HG02885 (cell line): ENCODE results near the gene NOTUM.
A peak's percentile ranks its signal among the peaks of the same experiment; 100 is the strongest.

Source experiments
- ATAC-seq: cut with Tn5 transposase; IDR thresholded peaks from one replicate; pipeline ENCODE4 v1.9.1; 2021; ENCODE audit warnings: mild to moderate bottlenecking; ENCODE audit not compliant: unreplicated experiment, poor library complexity

NOTUM gene

DNA sequence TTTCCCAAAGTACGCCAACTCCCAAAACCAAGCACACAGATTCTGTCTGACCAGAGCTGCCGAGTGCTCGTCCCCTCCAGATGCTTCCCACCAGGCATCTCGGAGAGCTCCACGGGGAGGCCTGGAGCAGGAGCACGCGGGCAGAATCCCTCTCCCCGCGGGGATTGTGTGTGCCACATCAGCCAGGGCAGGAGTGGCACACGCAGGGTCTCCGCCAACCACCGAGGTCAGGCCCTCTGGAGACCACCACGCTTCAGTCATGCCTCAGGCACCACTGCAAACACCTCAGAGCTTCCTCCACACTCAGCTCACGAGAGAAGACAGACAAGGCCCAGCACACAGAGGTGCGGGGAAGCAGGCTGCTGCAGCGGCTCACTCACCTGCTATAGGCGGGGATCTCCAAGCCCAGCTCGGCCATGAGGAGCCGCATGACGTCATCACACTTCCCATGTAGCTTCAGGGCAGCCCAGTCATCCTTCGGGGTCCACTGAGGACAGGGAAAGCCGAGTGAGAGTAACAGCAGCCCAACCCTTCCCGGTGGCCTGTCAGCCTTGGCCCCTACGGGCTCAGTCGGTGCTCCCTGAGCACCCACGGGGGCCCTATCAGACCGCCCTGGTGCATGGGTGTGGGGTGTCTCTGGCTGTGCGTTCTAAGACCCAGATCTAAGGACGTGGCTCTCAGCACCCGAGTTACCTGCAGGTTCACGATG, 47.4 kb downstream of the NOTUM start:
- ATAC-seq: no peak

DNA sequence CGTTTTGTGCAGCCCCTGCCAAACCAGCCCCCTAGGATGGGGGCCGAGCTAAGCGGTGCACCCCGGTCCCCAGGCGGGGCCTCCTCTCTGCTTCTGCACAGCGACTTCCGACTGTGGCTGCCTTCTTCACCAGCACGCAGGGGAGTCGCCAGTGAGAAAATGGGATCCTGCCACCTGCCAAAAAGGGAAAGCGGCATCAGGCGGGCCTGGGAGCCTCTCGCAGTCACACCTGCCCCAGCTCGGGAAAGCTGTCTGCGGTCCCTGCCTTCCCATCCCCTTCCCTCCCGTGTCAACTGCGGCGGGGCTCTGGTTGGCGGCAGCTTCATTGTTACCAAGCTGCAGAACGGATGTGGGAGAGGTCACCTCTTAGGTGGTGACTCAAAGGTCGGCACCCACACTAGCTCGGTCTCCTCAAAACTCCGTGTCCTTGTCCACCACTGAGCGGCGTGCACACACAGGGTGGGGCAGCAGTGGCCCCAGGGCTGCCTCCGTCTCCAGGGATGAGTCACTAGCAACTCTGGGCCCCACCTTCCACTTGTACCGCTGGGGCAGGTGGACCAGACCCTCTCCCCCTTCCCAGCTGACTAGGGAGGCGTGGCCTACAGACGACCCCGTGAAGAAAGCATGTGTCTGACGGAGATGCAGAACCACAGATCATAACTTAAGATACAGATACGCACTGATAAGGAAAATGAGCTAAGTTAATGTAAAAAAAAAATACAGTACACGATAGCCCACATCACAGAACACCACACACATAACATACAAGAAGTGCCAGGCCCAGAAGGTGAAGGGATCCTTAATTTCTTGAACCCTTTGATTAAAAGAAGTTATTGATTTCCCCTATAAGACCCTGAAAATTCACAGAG, 48.3 kb downstream of the NOTUM start:
- ATAC-seq: no peak

DNA sequence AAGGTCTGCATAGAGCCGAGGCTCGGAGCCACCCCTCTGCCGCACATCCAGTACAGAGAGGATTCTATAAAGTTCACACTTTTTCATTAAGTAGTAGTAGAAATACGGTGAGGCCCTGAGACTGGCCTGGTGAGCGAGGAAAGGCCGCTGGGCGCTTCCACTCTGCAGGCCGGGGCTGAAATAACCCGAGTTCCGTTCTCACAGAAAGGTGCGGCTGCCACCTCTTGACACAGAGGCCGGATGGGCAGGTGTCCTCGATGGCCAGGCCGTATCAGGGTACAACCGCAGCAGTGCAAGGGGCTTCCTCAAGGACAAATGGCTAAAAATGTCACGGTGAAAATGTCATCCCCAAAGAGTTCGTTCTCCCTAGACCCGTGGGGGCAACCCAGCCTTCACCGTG, 49.0 kb downstream of the NOTUM start:
- ATAC-seq: no peak

DNA sequence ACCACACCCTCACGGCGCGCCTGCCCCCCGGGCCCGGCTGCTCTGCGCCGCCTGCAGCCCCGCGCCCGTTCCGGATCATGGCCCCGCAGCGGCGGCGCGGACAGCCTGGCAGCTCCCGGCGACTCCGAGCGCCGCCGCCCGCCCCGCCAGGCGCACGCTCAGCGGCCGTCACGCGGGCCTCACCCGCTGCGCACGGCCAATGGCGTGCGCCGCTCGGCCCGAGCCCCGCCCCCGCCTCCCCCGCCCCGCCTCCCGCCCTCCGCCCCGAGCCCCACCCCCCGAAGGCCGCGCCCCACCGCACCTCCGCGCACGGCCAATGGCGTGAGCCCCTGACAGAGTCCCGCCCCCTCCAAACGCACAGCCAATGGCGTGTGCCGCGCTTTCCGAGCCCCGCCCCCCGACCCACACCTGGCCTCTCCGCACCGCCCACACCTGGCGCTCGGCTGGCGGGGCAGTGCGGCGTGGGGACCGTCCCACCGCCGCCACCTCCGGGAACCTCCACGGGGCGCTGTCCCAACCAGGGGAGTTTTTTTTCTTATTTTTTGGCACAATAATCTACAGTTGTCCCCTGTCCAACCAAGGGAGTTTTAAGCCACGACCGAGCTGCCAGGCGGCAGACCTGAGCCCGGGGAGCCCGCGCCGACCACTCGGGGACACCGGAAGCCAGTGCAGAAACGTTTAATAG, 49.6 kb downstream of the NOTUM start, which contains the start of gene PCYT2:
PCYT2 (minus strand) TSS at position 123 of the 685 bp plus-strand sequence; CDS start at position 79, 44 bp downstream.
- ATAC-seq: peak; percentile 80

DNA sequence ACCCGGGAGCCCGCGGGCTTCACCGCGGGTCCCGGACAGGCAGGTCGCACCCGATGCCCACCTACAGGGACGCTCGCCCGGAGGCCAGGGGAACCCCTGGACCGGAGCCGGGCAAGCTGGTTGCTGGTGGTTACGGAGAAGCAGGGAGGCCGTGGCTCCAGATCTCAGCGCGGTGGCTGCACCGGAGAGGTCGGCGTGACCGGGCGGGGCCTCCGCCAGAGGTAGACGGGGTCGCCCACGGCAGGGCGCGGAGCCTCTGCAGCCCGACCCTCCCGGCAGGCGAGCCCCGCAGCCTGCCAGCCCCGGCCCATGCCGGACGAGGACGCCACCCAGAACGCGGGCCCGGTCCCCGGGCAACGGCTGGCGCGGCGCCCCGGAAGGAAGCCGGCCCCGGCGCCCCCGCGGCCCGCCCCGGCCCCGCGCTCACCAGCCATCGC, 50.1 kb downstream of the NOTUM start:
- peak; percentile 41 for ATAC-seq

DNA sequence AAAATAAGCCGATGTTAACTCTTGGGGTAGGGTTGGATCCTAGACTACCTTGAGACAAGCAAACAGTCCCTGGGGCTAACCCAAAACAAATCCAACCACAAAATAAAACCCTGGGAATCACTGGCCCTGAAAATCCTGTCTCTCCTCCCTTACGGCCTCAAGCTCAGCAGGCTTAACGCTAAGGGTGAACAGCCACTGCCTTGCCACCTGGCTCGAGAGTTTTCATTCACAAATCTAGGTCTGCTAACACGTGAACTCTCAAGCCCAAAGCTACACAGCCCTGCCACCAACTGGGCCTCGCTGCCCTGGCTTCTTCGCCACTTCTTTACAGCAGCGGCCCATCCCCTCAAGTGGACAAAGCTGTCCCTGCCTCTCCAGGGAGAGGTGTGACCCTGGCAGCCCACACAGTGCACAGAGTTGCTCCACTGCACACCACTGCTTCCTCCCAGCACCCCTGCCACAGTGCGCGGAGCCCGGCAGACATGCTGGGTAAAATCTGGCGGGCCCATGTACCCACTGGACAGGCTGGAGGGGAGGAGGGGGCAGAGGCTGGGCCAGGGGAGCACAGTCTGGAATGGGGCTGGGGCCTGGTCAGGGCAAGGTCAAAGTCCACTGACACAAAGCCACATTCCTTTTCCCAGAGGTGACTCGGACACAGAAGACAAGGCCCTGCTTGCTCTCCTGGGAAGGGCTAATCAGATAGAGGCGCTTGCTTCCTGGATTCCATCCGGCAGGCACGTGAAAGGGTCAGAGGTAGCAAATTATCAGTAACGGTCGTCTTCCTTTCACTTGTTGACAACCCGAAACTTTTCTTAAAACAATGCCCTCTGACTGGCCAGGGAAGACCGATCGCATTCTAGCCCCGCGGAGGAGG, 50.8 kb downstream of the NOTUM start:
- no peak for ATAC-seq

DNA sequence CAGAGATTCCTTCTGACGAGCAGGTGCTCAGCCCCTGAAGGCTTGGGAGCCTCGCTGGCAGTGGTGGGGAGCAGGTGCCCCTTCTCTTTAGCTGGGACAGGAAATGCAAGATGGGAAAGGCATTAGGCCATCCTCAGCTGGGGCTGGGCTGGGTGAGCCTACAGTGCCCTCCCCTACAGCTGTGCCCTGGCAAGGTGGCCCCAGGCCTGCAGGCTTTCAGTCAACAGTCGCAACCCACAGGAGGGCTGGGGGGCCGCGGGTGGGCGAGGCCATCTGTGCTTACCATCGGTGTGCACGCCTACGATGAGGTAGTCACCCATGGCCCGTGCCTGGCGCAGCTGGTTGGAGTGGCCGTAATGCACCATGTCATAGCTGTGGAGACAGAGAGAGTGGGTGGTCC, 51.8 kb downstream of the NOTUM start:
- no peak for ATAC-seq

DNA sequence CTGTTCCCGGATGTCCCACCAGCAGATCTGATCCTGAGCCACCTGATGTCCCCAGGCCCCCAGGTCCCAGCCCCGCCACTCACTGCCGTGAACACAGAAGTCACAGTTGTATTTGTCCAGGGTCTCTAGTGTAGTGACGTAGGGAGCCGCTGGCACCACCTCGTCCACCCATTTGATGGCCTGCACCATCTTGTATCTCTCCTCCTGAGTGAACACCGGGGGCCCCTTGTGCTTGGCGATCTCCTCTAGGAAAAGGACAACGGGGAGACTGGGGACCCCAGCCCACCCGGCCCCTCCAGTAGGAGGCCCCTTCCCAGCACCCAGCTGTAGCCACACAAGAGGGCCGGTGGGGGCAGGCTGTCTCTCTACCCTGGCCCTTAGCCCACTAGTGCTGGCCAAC, 52.2 kb downstream of the NOTUM start:
- no peak for ATAC-seq

DNA sequence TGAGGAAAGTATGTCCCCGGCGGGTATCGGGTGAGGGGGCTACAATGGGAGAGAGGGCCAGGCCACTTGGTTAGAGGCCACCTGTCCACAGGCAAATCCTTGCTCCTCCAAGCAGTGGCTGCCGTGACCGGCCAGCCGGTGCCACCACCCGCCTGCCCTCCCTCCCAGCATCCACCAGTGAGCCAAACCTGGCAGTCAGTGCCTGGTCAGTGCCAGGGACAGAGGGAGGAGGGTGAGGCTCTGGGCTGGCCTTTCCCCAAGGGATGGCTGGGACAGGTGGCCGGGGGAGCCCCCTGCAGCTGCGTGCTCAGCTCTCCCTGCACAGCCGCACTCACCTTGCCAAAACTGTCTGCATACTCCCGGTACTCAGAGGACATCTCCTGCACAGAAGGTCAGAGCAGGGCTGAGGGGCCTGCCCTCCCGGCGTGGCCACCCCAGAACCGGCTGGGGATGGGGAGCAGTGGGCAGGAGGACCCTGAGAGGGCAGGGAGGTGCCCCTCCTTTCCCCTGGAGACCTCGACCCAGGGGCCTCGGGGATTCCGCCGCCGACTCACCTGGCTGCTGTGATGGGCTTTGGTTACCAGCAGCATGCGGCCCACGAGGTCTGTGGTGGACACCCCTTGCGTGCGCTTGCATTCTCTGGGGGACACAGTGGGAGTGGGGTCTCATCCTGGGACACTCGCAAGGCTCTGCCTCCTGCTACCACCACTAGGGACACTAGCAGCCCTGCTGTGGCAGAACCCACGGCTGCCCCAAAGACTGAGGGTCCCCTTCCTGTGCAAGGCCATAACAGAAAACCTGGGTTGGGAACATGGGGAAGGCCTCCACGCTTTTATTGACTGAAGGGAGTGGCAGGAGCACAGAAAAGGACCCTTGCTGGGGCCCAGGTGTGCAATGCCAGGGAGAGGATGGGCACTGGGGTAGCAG, 53.5 kb downstream of the NOTUM start:
- no peak for ATAC-seq

DNA sequence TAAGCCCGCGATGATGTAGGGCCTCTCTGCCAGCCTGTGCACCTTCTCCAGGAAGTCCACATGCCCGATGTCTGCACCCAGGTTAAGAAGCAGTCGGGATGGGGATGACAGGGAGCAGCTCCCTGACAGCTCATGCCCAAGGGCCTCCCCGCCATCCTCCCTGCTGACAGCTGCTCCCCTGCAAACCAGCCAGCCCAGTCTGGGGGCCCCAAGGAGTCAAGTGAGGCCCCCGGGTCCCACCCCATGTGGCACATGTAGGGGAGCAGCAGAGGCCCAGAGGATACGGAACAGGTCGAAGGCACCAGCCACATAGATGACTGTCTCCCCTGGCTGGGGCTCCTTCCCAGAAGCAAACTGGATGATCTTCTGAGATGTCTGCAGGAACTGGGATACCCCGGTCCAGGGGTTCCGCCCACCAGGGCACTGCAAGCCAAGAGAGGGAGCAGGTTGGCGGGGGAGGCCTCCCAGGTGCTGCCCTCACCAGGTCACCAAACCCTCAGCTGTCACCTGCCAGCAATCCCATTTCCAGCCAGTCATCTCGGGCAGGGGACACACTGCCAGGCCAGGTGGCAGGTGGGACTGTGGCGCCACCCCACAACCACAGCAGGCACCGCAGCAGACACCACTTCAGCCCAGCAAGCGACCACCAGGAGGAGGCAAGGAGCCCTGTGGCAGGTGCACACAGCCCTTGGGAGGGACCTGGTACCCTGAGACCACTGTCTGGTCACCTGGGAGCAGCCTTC, 54.3 kb downstream of the NOTUM start:
- no peak for ATAC-seq

DNA sequence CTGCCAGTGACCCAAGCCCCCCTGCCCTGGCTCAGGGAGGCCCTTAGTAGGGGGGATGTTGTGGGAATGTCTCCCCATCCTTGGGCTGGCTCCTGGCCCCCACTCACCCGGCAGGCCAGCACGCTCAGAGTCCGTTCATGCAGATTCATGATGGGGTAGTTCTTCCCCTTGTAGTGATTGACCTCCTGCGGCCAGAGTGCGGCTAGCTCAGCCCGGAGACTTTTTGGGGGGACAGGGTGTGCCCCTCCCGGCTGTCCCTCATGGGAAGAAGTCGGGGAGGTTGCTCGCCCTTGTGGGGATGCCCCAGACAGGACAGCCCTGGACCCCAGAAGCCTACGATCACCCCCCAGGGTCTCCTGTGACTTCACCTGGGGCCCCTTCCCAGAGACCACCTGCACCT, 55.0 kb downstream of the NOTUM start:
- no peak for ATAC-seq

DNA sequence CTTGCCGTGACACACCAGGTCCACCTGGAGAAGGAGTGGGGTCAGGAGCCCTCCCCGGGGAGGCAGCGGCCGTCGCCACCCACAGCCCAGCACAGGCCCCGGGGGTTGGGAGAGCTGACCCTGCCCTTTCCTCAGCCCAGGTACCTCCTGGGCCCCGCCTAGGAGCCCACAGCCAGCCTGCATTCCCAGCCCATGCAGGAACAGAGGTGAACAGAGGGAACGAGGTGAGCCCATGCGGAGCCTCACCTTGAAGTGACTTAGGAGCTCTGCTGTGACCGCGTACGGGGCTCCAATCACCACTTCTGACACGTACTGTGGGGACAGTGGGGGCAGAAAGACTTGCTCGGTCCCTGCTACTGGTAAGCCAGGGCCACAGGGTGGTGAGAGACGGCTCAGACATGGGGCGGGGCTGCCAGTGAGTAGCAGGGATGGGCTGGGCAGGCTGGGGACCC, 55.5 kb downstream of the NOTUM start:
- no peak for ATAC-seq

DNA sequence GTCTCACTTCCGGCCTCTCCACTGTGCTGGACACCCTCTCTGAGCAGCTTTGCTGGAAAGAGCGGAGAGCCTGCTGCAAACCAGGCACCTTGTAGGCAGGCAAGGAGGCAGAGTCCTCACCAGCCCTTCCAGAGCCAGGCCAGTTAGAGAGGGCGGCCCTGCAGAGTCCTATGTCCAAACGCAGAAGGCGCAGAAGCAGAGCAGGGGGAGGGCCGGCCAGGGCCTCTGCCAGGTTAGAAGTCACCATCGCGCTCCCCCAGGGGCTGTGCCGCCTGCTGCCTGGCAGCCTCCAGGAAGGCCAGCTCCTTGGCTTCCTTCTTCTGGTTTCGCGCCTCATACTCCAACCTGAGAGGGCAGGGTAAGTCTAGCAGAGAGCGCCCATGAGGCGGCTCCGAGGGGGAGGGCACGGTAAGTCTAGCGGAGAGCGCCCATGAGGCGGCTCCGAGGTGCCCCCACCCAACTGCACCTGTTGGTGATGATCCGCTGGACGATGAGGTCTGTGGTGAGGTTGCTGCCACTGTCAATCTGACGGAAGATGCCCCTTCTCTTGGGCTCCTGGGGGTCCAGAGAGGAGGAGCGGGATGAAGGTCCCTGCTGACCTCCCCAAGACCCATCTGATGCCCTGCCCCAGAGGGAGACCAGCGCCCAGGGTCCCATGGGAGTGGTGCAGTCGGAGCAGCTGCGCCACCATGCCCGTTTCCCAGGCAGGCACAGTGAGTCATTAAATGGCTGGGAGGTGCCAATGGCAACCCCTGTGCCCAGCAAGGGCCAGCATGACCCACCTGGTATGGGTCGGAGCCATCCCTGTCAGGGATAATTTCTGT, 56.2 kb downstream of the NOTUM start:
- ATAC-seq: no peak

DNA sequence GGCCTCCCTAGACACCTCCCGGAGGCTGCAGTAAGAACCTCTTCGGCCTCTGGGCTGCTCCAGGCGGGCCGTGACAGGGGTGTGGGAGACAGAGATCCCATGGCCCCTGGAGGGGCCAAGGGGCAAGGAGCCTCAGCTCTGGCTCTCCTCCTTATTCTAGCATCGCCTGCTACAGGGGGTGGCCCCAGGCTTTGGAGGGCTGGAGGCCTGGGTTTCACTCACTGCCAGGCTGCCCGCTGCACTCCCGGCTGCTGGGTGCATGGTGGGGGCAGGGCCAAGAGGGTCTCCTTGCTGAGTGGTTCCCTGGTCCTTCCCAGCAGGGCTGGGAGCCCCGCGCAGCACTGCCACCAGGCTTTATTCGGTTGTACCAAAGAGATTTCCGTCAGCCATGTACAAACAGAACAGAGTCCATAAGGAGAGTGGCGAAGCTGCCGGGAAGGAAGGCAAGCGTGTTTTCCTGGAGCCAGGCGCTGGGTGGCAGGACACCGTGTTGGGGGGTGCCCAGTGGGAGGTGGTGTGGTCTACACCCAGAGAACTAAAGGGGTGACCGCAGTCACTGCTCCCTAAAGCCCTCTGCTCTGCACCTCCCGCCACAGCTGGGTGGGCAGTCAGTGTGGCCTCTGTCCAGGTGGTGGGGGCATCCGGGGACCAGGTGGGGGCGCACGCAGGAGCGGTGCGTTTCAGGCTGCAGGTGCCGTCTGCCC, 56.9 kb downstream of the NOTUM start:
- ATAC-seq: no peak

DNA sequence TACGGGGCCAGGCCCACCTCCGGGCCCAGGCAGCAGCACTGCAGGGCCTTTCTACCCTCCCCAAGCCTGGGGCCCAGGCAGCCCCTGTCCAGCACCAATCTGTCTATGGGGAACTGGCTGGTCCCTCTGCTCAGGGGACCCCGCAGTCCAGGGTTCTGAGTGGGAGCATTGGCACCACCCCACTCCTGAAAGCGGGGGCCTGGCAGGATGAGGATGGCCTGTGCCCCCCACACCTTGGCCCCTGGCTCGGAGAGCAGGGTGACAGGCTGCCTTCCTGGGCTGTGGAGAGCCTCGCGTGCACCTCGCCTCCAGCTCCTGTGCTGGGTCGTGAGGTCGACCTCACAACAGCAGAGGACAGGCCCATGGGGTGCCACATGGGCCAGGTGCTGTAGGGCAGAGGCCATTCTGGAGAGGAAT, 57.6 kb downstream of the NOTUM start:
- ATAC-seq: no peak

DNA sequence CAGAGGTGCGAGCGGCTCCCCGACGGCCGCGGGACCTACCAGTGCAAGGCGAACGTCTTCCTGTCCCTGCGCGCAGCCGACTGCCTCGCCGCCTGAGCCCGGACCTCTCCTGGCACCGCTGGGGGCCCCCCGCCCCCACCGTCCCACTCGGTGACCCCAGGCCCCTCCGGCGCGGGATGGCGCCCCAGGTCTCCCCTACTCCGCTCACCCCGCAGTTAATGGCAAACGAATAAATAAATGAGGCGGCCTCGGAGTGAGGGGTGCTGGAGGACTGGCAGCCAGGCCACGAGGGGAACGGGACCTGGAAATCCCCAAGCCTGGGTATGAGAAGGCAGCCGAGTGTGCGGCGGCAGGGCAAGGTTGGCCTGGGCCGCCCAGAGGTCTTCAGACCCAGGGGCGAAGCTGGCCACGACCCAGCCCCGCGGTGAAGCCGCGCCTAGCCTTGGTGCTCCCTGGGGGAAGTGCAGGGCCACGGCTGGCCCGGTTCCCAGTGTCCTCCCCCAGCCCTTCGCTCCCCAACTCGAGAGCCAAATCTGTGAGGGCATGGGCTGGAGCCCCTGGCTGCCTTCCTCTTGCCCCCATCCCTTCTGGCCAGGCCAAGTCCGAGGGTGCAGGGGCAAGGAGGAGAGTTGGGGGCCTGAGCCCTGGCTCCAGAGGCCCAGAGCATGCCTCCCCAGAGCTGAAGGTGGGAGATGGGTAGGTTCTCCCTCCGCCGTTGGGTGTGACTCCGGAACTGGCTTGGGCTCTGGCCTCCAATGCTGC, 58.2 kb downstream of the NOTUM start:
- no peak for ATAC-seq
